DMS79 (cell line): ENCODE measurements around the gene IPP.
A peak's percentile ranks its signal among the peaks of the same experiment; 100 is the strongest.
"Not testable (repeated sequence)": the region's sequence is repeated elsewhere in the genome, so short reads cannot be mapped to it uniquely, and the experiment has no call there.

Experiments
- DNase-seq: peaks from one replicate; lab custom pipeline; 2025; lab: John Stamatoyannopoulos, UW

Gene IPP

GRCh38 chr1:45750298-45751038 lies at the start of gene IPP:
Gene IPP (minus strand): TSS chr1:45750653. CDS start chr1:45746411, 4,242 bp downstream.
- peak; percentile 98 for DNase-seq

- no peak for DNase-seq
These were observed 46.5 kb upstream of the IPP start for GRCh38 chr1:45796946-45797345.

- no peak for DNase-seq
These were observed 45.9 kb upstream of the IPP start for GRCh38 chr1:45796381-45796780.

- no peak for DNase-seq
These were observed 43.6 kb upstream of the IPP start for GRCh38 chr1:45793942-45794604.

- DNase-seq: no peak
These were observed 42.3 kb upstream of the IPP start for GRCh38 chr1:45792744-45793143.

- DNase-seq: no peak
These were observed 39.1 kb upstream of the IPP start for GRCh38 chr1:45789601-45790000.

- DNase-seq: no peak
These were observed 37.5 kb upstream of the IPP start for GRCh38 chr1:45787905-45788304.

- no peak for DNase-seq
These were observed 35.1 kb upstream of the IPP start for GRCh38 chr1:45785583-45785982.

- no peak for DNase-seq
These were observed 25.3 kb upstream of the IPP start for GRCh38 chr1:45775794-45776193.

- no peak for DNase-seq
These were observed 22.5 kb upstream of the IPP start for GRCh38 chr1:45772971-45773370.

GRCh38 chr1:45769261-45769932 lies 18.9 kb upstream of the IPP start:
- DNase-seq: peak; percentile 74

- no peak for DNase-seq
These were observed 16.6 kb upstream of the IPP start for GRCh38 chr1:45767035-45767434.

GRCh38 chr1:45765999-45766792 lies 15.7 kb upstream of the IPP start:
- no peak for DNase-seq

GRCh38 chr1:45762291-45762690 lies 11.8 kb upstream of the IPP start:
- no peak for DNase-seq

GRCh38 chr1:45755697-45756096 lies 5.2 kb upstream of the IPP start:
- DNase-seq: no peak

- no peak for DNase-seq
These were observed 3.0 kb upstream of the IPP start for GRCh38 chr1:45753248-45754037.

GRCh38 chr1:45752441-45753052 lies 2.1 kb upstream of the IPP start:
- no peak for DNase-seq

GRCh38 chr1:45752014-45752413 lies 1.6 kb upstream of the IPP start:
- no peak for DNase-seq

- not testable (repeated sequence) for DNase-seq
These were observed 786 bp upstream of the IPP start for GRCh38 chr1:45751039-45751838.

GRCh38 chr1:45746922-45747321 lies 3.5 kb downstream of the IPP start:
- no peak for DNase-seq
